Progenitor cell of endocrine pancreas (in vitro differentiated cells): ENCODE results near the gene APP. TPM values are rescaled to one million over a fixed set of nuclear protein-coding genes. Genes with fewer than 3 reads are reported as not detected.

Experiments used
- DNase-seq: peaks from one replicate; pipeline ENCODE4 v3.0.0; 2021; ENCODE audit warnings: low spot score; ENCODE audit not compliant: unreplicated experiment
- H3K27ac Mint-ChIP-seq: 2 replicates; pipeline ENCODE4 v1.8.0; 2021; ENCODE audit warnings: mild to moderate bottlenecking, moderate library complexity, mixed read lengths
- H3K27me3 Mint-ChIP-seq: 2 replicates; pipeline ENCODE4 v1.8.0; 2021; ENCODE audit warnings: mixed read lengths
- H3K36me3 Mint-ChIP-seq: 2 replicates; pipeline ENCODE4 v1.8.0; 2022; ENCODE audit warnings: mixed read lengths; ENCODE audit not compliant: insufficient read depth
- H3K4me1 Mint-ChIP-seq: 2 replicates; pipeline ENCODE4 v1.8.0; 2021; ENCODE audit warnings: low read depth, mixed read lengths
- H3K4me3 Mint-ChIP-seq: 2 replicates; pipeline ENCODE4 v1.8.0; 2021; ENCODE audit warnings: low read depth, mild to moderate bottlenecking, moderate library complexity, mixed read lengths
- H3K9me3 Mint-ChIP-seq: 2 replicates; pipeline ENCODE4 v1.8.0; 2021; ENCODE audit warnings: low read depth, mixed read lengths
- CTCF ChIP-seq: fragments of 200-600 bp; sonication (generic); IDR thresholded peaks from one replicate; pipeline ENCODE4 v1.5.0; 2021; ENCODE audit warnings: antibody characterized with exemption, mild to moderate bottlenecking; ENCODE audit not compliant: unreplicated experiment
- total RNA-seq: library from RNA; stranded (reverse); gene quantifications from 2 replicates; pipeline ENCODE4 v1.2.1, GENCODE V29; 2021

The APP gene
- total RNA-seq, 1 donor from 2014 or later, result 631 TPM

- H3K27me3 Mint-ChIP-seq, result no peaks in the 10 kb centered on the region
- no peaks in the 10 kb centered on the region for H3K9me3 Mint-ChIP-seq
- H3K4me1 Mint-ChIP-seq, result peaks cover 63% of the 10 kb centered on the region
- TF ChIP-seq CTCF, result no peak
- H3K36me3 Mint-ChIP-seq, result peaks cover 21% of the 10 kb centered on the region
- no peak for DNase-seq
- H3K4me3 Mint-ChIP-seq, result peak overlapping the region; percentile 4
- no peak overlapping the region for H3K27ac Mint-ChIP-seq
These were observed 55.3 kb downstream of the APP start for GRCh38 chr21:26115305-26115704.

GRCh38 chr21:26112975-26113374 lies 57.6 kb downstream of the APP start:
- no peaks in the 10 kb centered on the region for H3K27me3 Mint-ChIP-seq
- H3K9me3 Mint-ChIP-seq, result peaks cover 2% of the 10 kb centered on the region
- peaks cover 55% of the 10 kb centered on the region for H3K4me1 Mint-ChIP-seq
- H3K36me3 Mint-ChIP-seq, result peaks cover 34% of the 10 kb centered on the region
- H3K4me3 Mint-ChIP-seq, result no peak overlapping the region
- H3K27ac Mint-ChIP-seq, result peak overlapping the region; percentile 88
- TF ChIP-seq CTCF, result no peak
- DNase-seq, result no peak

- DNase-seq, result no peak
- TF ChIP-seq CTCF, result no peak
- Mint-ChIP-seq H3K27ac (peak overlapping the region; percentile 88), H3K4me1 (peaks cover 50% of the 10 kb centered on the region), H3K36me3 (peaks cover 41% of the 10 kb centered on the region), H3K27me3 (no peaks in the 10 kb centered on the region), H3K4me3 (no peak overlapping the region), H3K9me3 (peaks cover 2% of the 10 kb centered on the region)
These were observed 58.3 kb downstream of the APP start for GRCh38 chr21:26112127-26112742.

GRCh38 chr21:26110715-26111114 lies 59.9 kb downstream of the APP start:
- Mint-ChIP-seq H3K4me3 (no peak overlapping the region), H3K4me1 (peaks cover 41% of the 10 kb centered on the region)
- DNase-seq, result no peak

GRCh38 chr21:26107429-26107828 lies 63.1 kb downstream of the APP start:
- Mint-ChIP-seq H3K36me3 (peaks cover 57% of the 10 kb centered on the region), H3K4me3 (no peak overlapping the region), H3K27ac (peak overlapping the region; percentile 47), H3K27me3 (no peaks in the 10 kb centered on the region), H3K9me3 (peaks cover 14% of the 10 kb centered on the region), H3K4me1 (peaks cover 14% of the 10 kb centered on the region)
- no peak for DNase-seq
- no peak for TF ChIP-seq CTCF

More at GRCh38 chr21:26110715-26111114, 59.9 kb downstream of the APP start:
- no peak for TF ChIP-seq CTCF
- Mint-ChIP-seq H3K36me3 (peaks cover 47% of the 10 kb centered on the region), H3K9me3 (peaks cover 2% of the 10 kb centered on the region), H3K27ac (no peak overlapping the region), H3K27me3 (no peaks in the 10 kb centered on the region)
